Uterus (tissue), 2 donors: ENCODE measurements around the gene PHOSPHO1.

Experiments
- CTCF ChIP-seq, 4 experiments: fragments of 200-600 bp in 2 of 4; fragments of 450-650 bp in 2 of 4; sonication (generic) in 2 of 4; IDR thresholded peaks; one replicate each; pipeline ENCODE4 v1.5.1; 2016 to 2019; ENCODE audit warnings: antibody characterized with exemption in 4 of 4, mild to moderate bottlenecking in 2 of 4, moderate library complexity in 1 of 4
- POLR2A ChIP-seq, 2 donors: fragments of 450-650 bp; IDR thresholded peaks; one replicate each; pipeline ENCODE4 v1.6.1; 2016; ENCODE audit warnings: antibody characterized with exemption in 2 of 2, mild to moderate bottlenecking in 1 of 2, moderate library complexity in 1 of 2

- TF ChIP-seq CTCF (IDR thresholded peaks at IDR 0.05): no peak
- no peak for TF ChIP-seq POLR2A (IDR thresholded peaks at IDR 0.05)
These were observed 11.3 kb upstream of the PHOSPHO1 start for GRCh38 chr17:49241692-49242397.
